Measurements from ENCODE around the gene HIPK4. TPM values are rescaled to one million over a fixed set of nuclear protein-coding genes. Genes with fewer than 3 reads are reported as not detected.

HIPK4 gene
- total RNA-seq, 1 donor from 2014 or later, result 0.21 TPM

- no peak for DNase-seq
- no peaks in the 10 kb centered on the region for H3K27me3 ChIP-seq (ENCODE audit: low read depth)
- H3K36me3 ChIP-seq, result peaks cover 10% of the 10 kb centered on the region
- H3K27ac ChIP-seq, result no peak overlapping the region
- no peak for ATAC-seq
- H3K4me1 ChIP-seq, result peaks cover 31% of the 10 kb centered on the region
- no peak for TF ChIP-seq CTCF (IDR thresholded peaks at IDR 0.05)
- intact Hi-C loops (cut with DNase I), result no loop called here
- H3K9me3 ChIP-seq, result no peaks in the 10 kb centered on the region
- no peak overlapping the region for H3K4me3 ChIP-seq
Measured at GRCh38 chr19:40357640-40358039, 32.3 kb downstream of the HIPK4 start.

GRCh38 chr19:40356681-40357595, 33.0 kb downstream of the HIPK4 start:
- Histone ChIP-seq H3K36me3 (peaks cover 10% of the 10 kb centered on the region), H3K27me3 (ENCODE audit: low read depth) (no peaks in the 10 kb centered on the region), H3K9me3 (no peaks in the 10 kb centered on the region), H3K4me1 (peaks cover 31% of the 10 kb centered on the region), H3K4me3 (no peak overlapping the region), H3K27ac (no peak overlapping the region)
- intact Hi-C loops (cut with DNase I), result no loop called here
- DNase-seq (no peak), ATAC-seq (no peak)
- TF ChIP-seq CTCF (IDR thresholded peaks at IDR 0.05), result no peak

GRCh38 chr19:40355975-40356680, 33.9 kb downstream of the HIPK4 start:
- ATAC-seq (no peak), DNase-seq (no peak)
- no peaks in the 10 kb centered on the region for H3K27me3 ChIP-seq (ENCODE audit: low read depth)
- H3K4me3 ChIP-seq, result no peak overlapping the region
- H3K4me1 ChIP-seq, result peaks cover 28% of the 10 kb centered on the region
- intact Hi-C loops (cut with DNase I), result no loop called here
- TF ChIP-seq CTCF (IDR thresholded peaks at IDR 0.05), result no peak
- no peak overlapping the region for H3K27ac ChIP-seq
- H3K9me3 ChIP-seq, result no peaks in the 10 kb centered on the region
- peaks cover 10% of the 10 kb centered on the region for H3K36me3 ChIP-seq

- TF ChIP-seq CTCF (IDR thresholded peaks at IDR 0.05), result no peak
- ATAC-seq (peak in 1 of 2 donors; percentile 37), DNase-seq (no peak)
- no peaks in the 10 kb centered on the region for H3K9me3 ChIP-seq
- peak overlapping the region; percentile 79 for H3K4me3 ChIP-seq
- intact Hi-C loops (cut with DNase I), result no loop called here
- no peaks in the 10 kb centered on the region for H3K27me3 ChIP-seq (ENCODE audit: low read depth)
- H3K27ac ChIP-seq, result peak overlapping the region; percentile 78
- no peaks in the 10 kb centered on the region for H3K36me3 ChIP-seq
- peaks cover 21% of the 10 kb centered on the region for H3K4me1 ChIP-seq
Measured at GRCh38 chr19:40348961-40349507, 40.9 kb downstream of the HIPK4 start.

- peak; percentile 98 for ATAC-seq
Measured at GRCh38 chr19:40348125-40348913, 41.7 kb downstream of the HIPK4 start, which contains the start of the genes C19orf47 and PLD3. Gene C19orf47, minus strand, starts transcription at chr19:40348397. Its CDS starts 6,540 bp downstream, at chr19:40341857. Gene PLD3, plus strand, starts transcription at chr19:40348695. Its CDS starts 17,789 bp downstream, at chr19:40366484.

More at GRCh38 chr19:40348125-40348913, 41.7 kb downstream of the HIPK4 start, which contains the start of the genes C19orf47 and PLD3:
- Histone ChIP-seq H3K36me3 (peaks cover 2% of the 10 kb centered on the region), H3K27me3 (ENCODE audit: low read depth) (no peaks in the 10 kb centered on the region), H3K27ac (peak within 1 kb of the TSS; percentile 78), H3K9me3 (no peaks in the 10 kb centered on the region), H3K4me1 (peaks cover 21% of the 10 kb centered on the region), H3K4me3 (peak within 1 kb of the TSS; percentile 79)
- intact Hi-C loops (cut with DNase I), result no loop called here
- TF ChIP-seq CTCF (IDR thresholded peaks at IDR 0.05), result no peak
- DNase-seq, result peak; percentile 100
